ENCODE results near the gene APOL6. TPM values are rescaled to one million over a fixed set of nuclear protein-coding genes. Genes with fewer than 3 reads are reported as not detected.
"Not testable (repeated sequence)": the region's sequence is repeated elsewhere in the genome, so short reads cannot be mapped to it uniquely, and the experiment has no call there.

APOL6 gene
- total RNA-seq, 1 donor from 2014 or later: 53.8 TPM

DNA sequence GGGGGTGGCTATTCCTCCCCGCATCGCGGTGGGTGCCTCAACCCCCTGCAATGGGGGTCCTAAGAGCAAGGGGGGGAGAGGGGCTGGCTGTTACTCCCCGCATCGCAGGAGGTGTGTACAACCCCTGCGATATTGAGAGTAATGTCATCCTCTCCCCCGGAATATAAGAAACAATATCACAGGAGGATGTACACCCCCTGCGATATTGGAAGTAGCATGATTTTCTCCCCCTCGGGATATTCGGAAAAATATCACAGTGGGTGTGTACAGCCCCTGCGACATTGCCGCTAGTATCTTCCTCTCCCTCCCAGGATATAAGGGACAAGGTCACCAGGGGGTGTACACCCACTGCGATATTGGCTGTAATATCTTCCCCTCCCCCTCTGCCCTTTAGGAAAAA, 47.0 kb downstream of the APOL6 start:
- DNase-seq: no peak
- ATAC-seq: no peak
- H3K27ac ChIP-seq: no peak overlapping the region
- H3K4me1 ChIP-seq: no peaks in the 10 kb centered on the region
- no peaks in the 10 kb centered on the region for H3K27me3 ChIP-seq (ENCODE audit: low read depth)
- no peaks in the 10 kb centered on the region for H3K9me3 ChIP-seq
- no peaks in the 10 kb centered on the region for H3K36me3 ChIP-seq
- intact Hi-C loops (cut with DNase I): no loop called here
- H3K4me3 ChIP-seq: no peak overlapping the region
- TF ChIP-seq, protein P1, sequence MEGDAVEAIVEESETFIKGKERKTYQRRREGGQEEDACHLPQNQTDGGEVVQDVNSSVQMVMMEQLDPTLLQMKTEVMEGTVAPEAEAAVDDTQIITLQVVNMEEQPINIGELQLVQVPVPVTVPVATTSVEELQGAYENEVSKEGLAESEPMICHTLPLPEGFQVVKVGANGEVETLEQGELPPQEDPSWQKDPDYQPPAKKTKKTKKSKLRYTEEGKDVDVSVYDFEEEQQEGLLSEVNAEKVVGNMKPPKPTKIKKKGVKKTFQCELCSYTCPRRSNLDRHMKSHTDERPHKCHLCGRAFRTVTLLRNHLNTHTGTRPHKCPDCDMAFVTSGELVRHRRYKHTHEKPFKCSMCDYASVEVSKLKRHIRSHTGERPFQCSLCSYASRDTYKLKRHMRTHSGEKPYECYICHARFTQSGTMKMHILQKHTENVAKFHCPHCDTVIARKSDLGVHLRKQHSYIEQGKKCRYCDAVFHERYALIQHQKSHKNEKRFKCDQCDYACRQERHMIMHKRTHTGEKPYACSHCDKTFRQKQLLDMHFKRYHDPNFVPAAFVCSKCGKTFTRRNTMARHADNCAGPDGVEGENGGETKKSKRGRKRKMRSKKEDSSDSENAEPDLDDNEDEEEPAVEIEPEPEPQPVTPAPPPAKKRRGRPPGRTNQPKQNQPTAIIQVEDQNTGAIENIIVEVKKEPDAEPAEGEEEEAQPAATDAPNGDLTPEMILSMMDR (IDR thresholded peaks at IDR 0.05): no peak

DNA sequence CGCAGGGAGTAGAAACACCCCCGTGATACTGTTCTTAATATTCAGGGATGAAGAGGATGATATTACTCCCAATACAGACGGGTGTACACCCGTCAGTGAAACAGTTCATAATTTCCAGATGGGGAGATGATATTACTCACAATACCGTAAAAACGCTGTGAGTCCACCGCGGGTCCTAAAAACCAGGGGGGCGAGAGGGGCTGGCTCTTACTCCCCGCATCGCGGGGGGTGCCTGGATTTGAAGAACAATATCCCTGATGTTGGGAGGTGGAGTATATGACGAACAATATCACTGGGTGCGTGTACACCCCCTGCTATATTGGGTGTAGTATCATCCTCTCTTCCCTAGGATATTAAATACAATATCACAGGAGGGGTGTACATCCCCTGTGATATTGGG, 48.9 kb downstream of the APOL6 start:
- H3K9me3 ChIP-seq: no peaks in the 10 kb centered on the region
- ATAC-seq (no peak), DNase-seq (no peak)

DNA sequence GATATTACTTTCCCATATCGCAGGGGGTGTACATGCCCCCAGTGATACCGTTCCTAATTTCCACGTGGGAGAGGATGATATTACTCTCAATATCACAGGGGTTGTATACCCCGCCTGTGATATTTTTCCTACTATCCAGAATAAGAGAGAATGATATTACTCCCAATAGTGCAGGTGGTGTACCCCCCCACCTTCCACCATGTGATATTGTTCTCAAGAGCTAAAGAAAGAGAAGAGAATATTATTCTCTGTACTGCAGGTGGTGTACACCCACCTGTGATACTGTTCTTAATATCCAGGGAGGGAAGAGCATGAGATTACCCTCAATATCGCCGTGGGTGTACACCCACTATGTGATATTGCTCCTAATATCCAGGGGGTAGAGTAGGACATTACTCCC, 51.6 kb downstream of the APOL6 start:
- ATAC-seq; H3K4me3 ChIP-seq; H3K27me3 ChIP-seq (ENCODE audit: low read depth); H3K36me3 ChIP-seq; intact Hi-C loops (cut with DNase I); H3K4me1 ChIP-seq; H3K27ac ChIP-seq; DNase-seq; H3K9me3 ChIP-seq: not testable (repeated sequence)

More for the DNA sequence above, 48.9 kb downstream of the APOL6 start:
- Histone ChIP-seq H3K36me3 (no peaks in the 10 kb centered on the region), H3K4me3 (no peak overlapping the region), H3K27me3 (ENCODE audit: low read depth) (no peaks in the 10 kb centered on the region), H3K27ac (no peak overlapping the region), H3K4me1 (no peaks in the 10 kb centered on the region)
- TF ChIP-seq, protein P1 (IDR thresholded peaks at IDR 0.05): no peak
- intact Hi-C loops (cut with DNase I): no loop called here

GRCh38 chr22:35703861-35704584, 55.8 kb downstream of the APOL6 start:
- H3K4me1 ChIP-seq: no peaks in the 10 kb centered on the region
- no peaks in the 10 kb centered on the region for H3K9me3 ChIP-seq
- TF ChIP-seq, protein P1 (IDR thresholded peaks at IDR 0.05): no peak
- intact Hi-C loops (cut with DNase I): no loop called here
- ATAC-seq: no peak
- no peak for DNase-seq
- H3K27me3 ChIP-seq (ENCODE audit: low read depth): no peaks in the 10 kb centered on the region
- no peak overlapping the region for H3K4me3 ChIP-seq
- H3K36me3 ChIP-seq: no peaks in the 10 kb centered on the region
- no peak overlapping the region for H3K27ac ChIP-seq

DNA sequence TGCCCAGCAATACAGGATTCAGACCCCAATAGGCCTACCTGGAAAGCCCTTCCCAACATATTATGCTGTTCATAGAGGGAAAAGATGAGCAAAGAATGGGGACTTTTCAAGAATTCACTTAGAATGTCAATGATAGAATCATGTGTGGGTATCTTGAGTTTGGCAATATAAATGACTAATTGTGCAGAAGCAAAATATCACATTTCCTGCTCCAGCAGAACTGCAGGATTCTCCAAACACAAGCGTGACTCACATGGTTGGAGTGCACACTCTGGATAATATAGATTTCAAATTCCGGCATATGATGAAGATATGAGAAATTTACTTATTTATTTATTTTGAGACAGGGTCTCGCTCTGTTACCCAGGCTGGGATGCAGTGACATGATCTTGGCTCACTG, 56.9 kb downstream of the APOL6 start:
- H3K4me3 ChIP-seq: no peak overlapping the region
- H3K27me3 ChIP-seq (ENCODE audit: low read depth): no peaks in the 10 kb centered on the region
- no peaks in the 10 kb centered on the region for H3K9me3 ChIP-seq
- H3K4me1 ChIP-seq: no peaks in the 10 kb centered on the region
- no peak overlapping the region for H3K27ac ChIP-seq
- H3K36me3 ChIP-seq: no peaks in the 10 kb centered on the region
- intact Hi-C loops (cut with DNase I): no loop called here
- ATAC-seq: no peak
- DNase-seq: no peak
- TF ChIP-seq, protein P1 (IDR thresholded peaks at IDR 0.05): no peak

GRCh38 chr22:35708453-35708852, 60.2 kb downstream of the APOL6 start:
- DNase-seq (no peak), ATAC-seq (no peak)
- intact Hi-C loops (cut with DNase I): no loop called here
- Histone ChIP-seq H3K27ac (no peak overlapping the region), H3K4me1 (no peaks in the 10 kb centered on the region), H3K27me3 (ENCODE audit: low read depth) (no peaks in the 10 kb centered on the region), H3K4me3 (no peak overlapping the region), H3K9me3 (peaks cover 5% of the 10 kb centered on the region), H3K36me3 (no peaks in the 10 kb centered on the region)
- TF ChIP-seq, protein P1 (IDR thresholded peaks at IDR 0.05): no peak

Measured in lower lobe of right lung (tissue), 2 donors.